ENCODE data around the gene HSD17B11. TPM values are rescaled to one million over a fixed set of nuclear protein-coding genes. Genes with fewer than 3 reads are reported as not detected.
"Not testable (repeated sequence)": the region's sequence is repeated elsewhere in the genome, so short reads cannot be mapped to it uniquely, and the experiment has no call there.

HSD17B11 gene
- total RNA-seq, 1 donor: 49.6 TPM

- Histone ChIP-seq H3K79me2 (ENCODE audit: insufficient read depth, low read length) (no peaks in the 10 kb centered on the region), H3K27me3 (ENCODE audit: insufficient read depth, low read length) (no peaks in the 10 kb centered on the region), H2AFZ (ENCODE audit: low read length) (no peak overlapping the region), H3K4me1 (ENCODE audit: insufficient read depth, low read length) (peaks cover 14% of the 10 kb centered on the region), H3K4me2 (ENCODE audit: insufficient read depth, low read length) (peak overlapping the region; percentile 49), H4K20me1 (ENCODE audit: insufficient read depth, low read length) (no peaks in the 10 kb centered on the region), H3K27ac (ENCODE audit: low read depth, low read length) (peak overlapping the region; percentile 32), H3K4me3 (ENCODE audit: insufficient read depth, low read length) (no peak overlapping the region), H3K9me3 (ENCODE audit: low read depth, low read length) (no peaks in the 10 kb centered on the region), H3K36me3 (ENCODE audit: insufficient read depth, low read length) (no peaks in the 10 kb centered on the region)
- no peak for DNase-seq (ENCODE audit: insufficient read length, low spot score, missing footprints)
- no peak for TF ChIP-seq CTCF (IDR thresholded peaks at IDR 0.05; ENCODE audit: extremely low read depth, low read depth, low read length)
These were observed 36.6 kb downstream of the HSD17B11 start for GRCh38 chr4:87354168-87355102.

- Histone ChIP-seq H3K9me3 (ENCODE audit: low read depth, low read length) (no peaks in the 10 kb centered on the region), H3K79me2 (ENCODE audit: insufficient read depth, low read length) (no peaks in the 10 kb centered on the region), H3K36me3 (ENCODE audit: insufficient read depth, low read length) (no peaks in the 10 kb centered on the region), H4K20me1 (ENCODE audit: insufficient read depth, low read length) (no peaks in the 10 kb centered on the region), H3K4me1 (ENCODE audit: insufficient read depth, low read length) (peaks cover 14% of the 10 kb centered on the region), H3K27ac (ENCODE audit: low read depth, low read length) (peak overlapping the region; percentile 32), H3K4me2 (ENCODE audit: insufficient read depth, low read length) (peak overlapping the region; percentile 49), H2AFZ (ENCODE audit: low read length) (no peak overlapping the region), H3K4me3 (ENCODE audit: insufficient read depth, low read length) (no peak overlapping the region), H3K27me3 (ENCODE audit: insufficient read depth, low read length) (no peaks in the 10 kb centered on the region)
- DNase-seq (ENCODE audit: insufficient read length, low spot score, missing footprints): peak; percentile 73
- TF ChIP-seq CTCF (IDR thresholded peaks at IDR 0.05; ENCODE audit: extremely low read depth, low read depth, low read length): peak; percentile 81
These were observed 37.4 kb downstream of the HSD17B11 start for GRCh38 chr4:87353592-87353991.

GRCh38 chr4:87345139-87345538 is 45.8 kb downstream of the HSD17B11 start:
- no peaks in the 10 kb centered on the region for H3K27me3 ChIP-seq (ENCODE audit: insufficient read depth, low read length)
- no peaks in the 10 kb centered on the region for H3K36me3 ChIP-seq (ENCODE audit: insufficient read depth, low read length)
- H3K79me2 ChIP-seq (ENCODE audit: insufficient read depth, low read length): no peaks in the 10 kb centered on the region
- H3K27ac ChIP-seq (ENCODE audit: low read depth, low read length): no peak overlapping the region
- H4K20me1 ChIP-seq (ENCODE audit: insufficient read depth, low read length): no peaks in the 10 kb centered on the region
- TF ChIP-seq CTCF (IDR thresholded peaks at IDR 0.05; ENCODE audit: extremely low read depth, low read depth, low read length): no peak
- no peak overlapping the region for H3K4me3 ChIP-seq (ENCODE audit: insufficient read depth, low read length)
- DNase-seq (ENCODE audit: insufficient read length, low spot score, missing footprints): no peak
- H3K9me3 ChIP-seq (ENCODE audit: low read depth, low read length): peaks cover 4% of the 10 kb centered on the region
- H3K4me2 ChIP-seq (ENCODE audit: insufficient read depth, low read length): no peak overlapping the region
- H2AFZ ChIP-seq (ENCODE audit: low read length): no peak overlapping the region
- H3K4me1 ChIP-seq (ENCODE audit: insufficient read depth, low read length): no peaks in the 10 kb centered on the region

GRCh38 chr4:87342872-87343271 is 48.1 kb downstream of the HSD17B11 start:
- H3K4me1 ChIP-seq (ENCODE audit: insufficient read depth, low read length): no peaks in the 10 kb centered on the region
- no peak overlapping the region for H3K4me3 ChIP-seq (ENCODE audit: insufficient read depth, low read length)
- no peaks in the 10 kb centered on the region for H3K79me2 ChIP-seq (ENCODE audit: insufficient read depth, low read length)
- no peak for TF ChIP-seq CTCF (IDR thresholded peaks at IDR 0.05; ENCODE audit: extremely low read depth, low read depth, low read length)
- no peaks in the 10 kb centered on the region for H3K27me3 ChIP-seq (ENCODE audit: insufficient read depth, low read length)
- H3K27ac ChIP-seq (ENCODE audit: low read depth, low read length): no peak overlapping the region
- DNase-seq (ENCODE audit: insufficient read length, low spot score, missing footprints): no peak
- H3K36me3 ChIP-seq (ENCODE audit: insufficient read depth, low read length): no peaks in the 10 kb centered on the region
- no peak overlapping the region for H3K4me2 ChIP-seq (ENCODE audit: insufficient read depth, low read length)
- H3K9me3 ChIP-seq (ENCODE audit: low read depth, low read length): peaks cover 4% of the 10 kb centered on the region
- H2AFZ ChIP-seq (ENCODE audit: low read length): no peak overlapping the region
- H4K20me1 ChIP-seq (ENCODE audit: insufficient read depth, low read length): no peaks in the 10 kb centered on the region

- not testable (repeated sequence) for H3K36me3 ChIP-seq (ENCODE audit: insufficient read depth, low read length); H4K20me1 ChIP-seq (ENCODE audit: insufficient read depth, low read length); H3K27me3 ChIP-seq (ENCODE audit: insufficient read depth, low read length); H3K9me3 ChIP-seq (ENCODE audit: low read depth, low read length); H3K27ac ChIP-seq (ENCODE audit: low read depth, low read length); H3K4me1 ChIP-seq (ENCODE audit: insufficient read depth, low read length); H3K79me2 ChIP-seq (ENCODE audit: insufficient read depth, low read length)
- DNase-seq (ENCODE audit: insufficient read length, low spot score, missing footprints): peak; percentile 5
- H3K4me3 ChIP-seq (ENCODE audit: insufficient read depth, low read length): peak overlapping the region; percentile 51
- peak overlapping the region; percentile 47 for H2AFZ ChIP-seq (ENCODE audit: low read length)
- H3K4me2 ChIP-seq (ENCODE audit: insufficient read depth, low read length): peak overlapping the region; percentile 52
These were observed 48.9 kb downstream of the HSD17B11 start for GRCh38 chr4:87341954-87342635.
